ENCODE data around the gene HS6ST3. TPM values are rescaled to one million over a fixed set of nuclear protein-coding genes. Genes with fewer than 3 reads are reported as not detected.

The HS6ST3 gene
- total and polyA plus RNA-seq, 2 donors (not counting 1 experiment from before 2014, with no cell fraction given): not detected

DNA sequence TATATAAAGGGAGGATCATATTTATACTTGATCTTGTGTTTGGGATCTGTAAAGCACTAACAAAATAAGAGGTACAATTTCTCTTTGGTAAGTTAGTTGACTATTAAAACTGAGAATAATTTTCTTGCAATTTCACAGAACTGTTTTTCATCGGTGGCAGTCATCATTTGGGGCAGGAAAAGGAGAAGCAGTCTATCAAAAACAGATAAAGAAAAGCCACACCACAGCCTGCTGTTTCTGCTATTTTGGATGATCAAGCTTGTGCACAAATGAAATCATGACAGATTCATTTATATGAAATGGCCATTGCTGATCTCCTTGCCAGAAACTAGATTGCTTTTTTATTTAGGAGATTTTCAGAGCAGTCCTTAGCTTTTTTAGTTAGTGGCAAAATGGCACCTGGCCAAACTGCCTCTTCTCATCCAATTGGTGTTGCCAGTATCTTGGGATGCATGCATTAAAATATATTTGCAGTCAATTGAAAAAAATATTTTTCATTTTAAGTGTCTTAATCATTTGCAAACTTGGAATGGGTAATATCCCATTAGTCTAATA is 326.0 kb downstream of the HS6ST3 start:
- Histone ChIP-seq H2AFZ (ENCODE audit: low read length) (no peak overlapping the region), H3K4me2 (ENCODE audit: extremely low read depth, insufficient read depth, low read length) (no peak overlapping the region), H3K27me3 (ENCODE audit: control insufficient read depth, insufficient read depth, low read length) (no peaks in the 10 kb centered on the region), H3K36me3 (ENCODE audit: control insufficient read depth, insufficient read depth, low read length) (no peaks in the 10 kb centered on the region), H3K27ac (ENCODE audit: insufficient read depth, low read length) (no peak overlapping the region), H3K9me3 (ENCODE audit: control insufficient read depth, insufficient read depth, low read depth, low read length) (no peaks in the 10 kb centered on the region), H3K79me2 (ENCODE audit: control insufficient read depth, insufficient read depth, low read length) (no peaks in the 10 kb centered on the region), H4K20me1 (ENCODE audit: control insufficient read depth, extremely low read depth, insufficient read depth, low read length) (no peaks in the 10 kb centered on the region), H3K9ac (ENCODE audit: insufficient read depth, low read length) (no peak overlapping the region), H3K4me1 (ENCODE audit: control insufficient read depth, extremely low read depth, insufficient read depth, low read length) (no peaks in the 10 kb centered on the region), H3K4me3 (replicated peaks in 1 of 4; ENCODE audit: control extremely low read depth in 1 of 4, insufficient read depth in 1 of 4, low read depth in 3 of 4, low read length in 4 of 4) (no peak overlapping the region)
- no peak for DNase-seq (ENCODE audit: low read depth in 2 of 2)
- TF ChIP-seq EZH2 (IDR thresholded peaks at IDR 0.05; ENCODE audit: low read length, missing control alignments): no peak
- TF ChIP-seq, protein P1, sequence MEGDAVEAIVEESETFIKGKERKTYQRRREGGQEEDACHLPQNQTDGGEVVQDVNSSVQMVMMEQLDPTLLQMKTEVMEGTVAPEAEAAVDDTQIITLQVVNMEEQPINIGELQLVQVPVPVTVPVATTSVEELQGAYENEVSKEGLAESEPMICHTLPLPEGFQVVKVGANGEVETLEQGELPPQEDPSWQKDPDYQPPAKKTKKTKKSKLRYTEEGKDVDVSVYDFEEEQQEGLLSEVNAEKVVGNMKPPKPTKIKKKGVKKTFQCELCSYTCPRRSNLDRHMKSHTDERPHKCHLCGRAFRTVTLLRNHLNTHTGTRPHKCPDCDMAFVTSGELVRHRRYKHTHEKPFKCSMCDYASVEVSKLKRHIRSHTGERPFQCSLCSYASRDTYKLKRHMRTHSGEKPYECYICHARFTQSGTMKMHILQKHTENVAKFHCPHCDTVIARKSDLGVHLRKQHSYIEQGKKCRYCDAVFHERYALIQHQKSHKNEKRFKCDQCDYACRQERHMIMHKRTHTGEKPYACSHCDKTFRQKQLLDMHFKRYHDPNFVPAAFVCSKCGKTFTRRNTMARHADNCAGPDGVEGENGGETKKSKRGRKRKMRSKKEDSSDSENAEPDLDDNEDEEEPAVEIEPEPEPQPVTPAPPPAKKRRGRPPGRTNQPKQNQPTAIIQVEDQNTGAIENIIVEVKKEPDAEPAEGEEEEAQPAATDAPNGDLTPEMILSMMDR (conservative IDR thresholded peaks at IDR 0.05 in 1 of 2, IDR thresholded peaks at IDR 0.05 in 1 of 2; ENCODE audit: low read depth in 1 of 2, low read length in 2 of 2): no peak

DNA sequence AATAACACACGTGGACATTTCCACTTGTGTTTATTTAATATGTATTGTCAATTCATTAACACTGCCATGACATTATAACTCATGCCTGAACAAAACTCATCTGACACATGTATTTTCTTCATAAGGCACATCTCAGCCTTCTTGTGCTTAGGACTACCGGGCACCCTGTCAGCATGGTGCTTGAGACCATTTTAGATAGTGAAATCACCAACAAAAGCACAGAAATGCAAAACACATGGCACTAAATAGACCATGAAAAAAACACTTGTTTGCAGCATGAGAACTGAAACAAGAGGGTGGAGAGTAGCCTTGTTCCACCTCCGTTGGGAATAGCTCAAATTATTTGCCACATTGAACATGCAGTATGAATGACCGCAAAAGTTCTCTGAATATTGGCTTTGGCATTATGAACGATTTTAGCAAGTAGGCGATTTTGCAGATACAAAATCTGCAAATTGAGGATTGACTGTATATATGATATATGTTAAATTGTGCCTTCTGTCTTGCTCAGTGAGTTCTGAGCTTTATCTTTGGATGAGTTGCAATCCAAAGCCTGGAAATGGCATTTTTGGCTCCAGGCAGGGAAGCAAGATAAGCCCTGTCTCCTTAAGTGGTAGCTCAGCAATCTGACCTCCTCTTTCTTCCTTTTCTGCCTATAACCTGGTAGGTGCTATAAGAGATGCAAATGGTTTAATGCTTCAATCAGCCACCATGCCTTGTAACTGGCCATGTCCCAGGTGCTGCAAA is 328.2 kb downstream of the HS6ST3 start:
- TF ChIP-seq EZH2 (IDR thresholded peaks at IDR 0.05; ENCODE audit: low read length, missing control alignments): no peak
- TF ChIP-seq, protein P1 (conservative IDR thresholded peaks at IDR 0.05 in 1 of 2, IDR thresholded peaks at IDR 0.05 in 1 of 2; ENCODE audit: low read depth in 1 of 2, low read length in 2 of 2): no peak
- Histone ChIP-seq H3K4me1 (ENCODE audit: control insufficient read depth, extremely low read depth, insufficient read depth, low read length) (no peaks in the 10 kb centered on the region), H3K27ac (ENCODE audit: insufficient read depth, low read length) (no peak overlapping the region), H3K27me3 (ENCODE audit: control insufficient read depth, insufficient read depth, low read length) (no peaks in the 10 kb centered on the region), H4K20me1 (ENCODE audit: control insufficient read depth, extremely low read depth, insufficient read depth, low read length) (no peaks in the 10 kb centered on the region), H3K9ac (ENCODE audit: insufficient read depth, low read length) (no peak overlapping the region), H3K4me2 (ENCODE audit: extremely low read depth, insufficient read depth, low read length) (no peak overlapping the region), H3K79me2 (ENCODE audit: control insufficient read depth, insufficient read depth, low read length) (no peaks in the 10 kb centered on the region), H3K36me3 (ENCODE audit: control insufficient read depth, insufficient read depth, low read length) (no peaks in the 10 kb centered on the region), H2AFZ (ENCODE audit: low read length) (no peak overlapping the region), H3K4me3 (replicated peaks in 1 of 4; ENCODE audit: control extremely low read depth in 1 of 4, insufficient read depth in 1 of 4, low read depth in 3 of 4, low read length in 4 of 4) (no peak overlapping the region), H3K9me3 (ENCODE audit: control insufficient read depth, insufficient read depth, low read depth, low read length) (no peaks in the 10 kb centered on the region)
- no peak for DNase-seq (ENCODE audit: low read depth in 2 of 2)

DNA sequence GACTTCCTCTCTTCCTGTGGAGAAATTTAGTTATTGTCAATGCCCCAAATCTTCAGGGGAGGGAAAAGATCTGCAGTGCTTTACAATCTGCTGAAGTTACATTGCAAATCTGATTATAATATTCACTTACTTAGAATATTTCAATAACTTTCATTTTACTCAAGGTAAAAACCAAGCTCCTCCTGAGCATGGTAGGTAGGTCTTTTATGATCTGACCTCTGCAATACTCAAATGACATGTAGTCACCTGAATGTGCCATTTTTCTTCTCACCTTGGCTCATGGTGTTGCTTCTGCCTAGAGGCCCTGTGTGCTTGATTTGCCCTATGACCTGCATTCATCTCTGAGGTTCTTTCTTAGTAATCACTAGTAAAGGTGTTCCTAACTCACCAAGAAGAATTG is 331.4 kb downstream of the HS6ST3 start:
- DNase-seq (ENCODE audit: low read depth in 2 of 2): no peak
- TF ChIP-seq, protein P1 (conservative IDR thresholded peaks at IDR 0.05 in 1 of 2, IDR thresholded peaks at IDR 0.05 in 1 of 2; ENCODE audit: low read depth in 1 of 2, low read length in 2 of 2): no peak
- TF ChIP-seq EZH2 (IDR thresholded peaks at IDR 0.05; ENCODE audit: low read length, missing control alignments): no peak
- no peaks in the 10 kb centered on the region for H3K79me2 ChIP-seq (ENCODE audit: control insufficient read depth, insufficient read depth, low read length)
- no peak overlapping the region for H3K4me3 ChIP-seq (replicated peaks in 1 of 4; ENCODE audit: control extremely low read depth in 1 of 4, insufficient read depth in 1 of 4, low read depth in 3 of 4, low read length in 4 of 4)
- H3K36me3 ChIP-seq (ENCODE audit: control insufficient read depth, insufficient read depth, low read length): no peaks in the 10 kb centered on the region
- no peak overlapping the region for H3K9ac ChIP-seq (ENCODE audit: insufficient read depth, low read length)
- no peak overlapping the region for H3K27ac ChIP-seq (ENCODE audit: insufficient read depth, low read length)
- H3K4me2 ChIP-seq (ENCODE audit: extremely low read depth, insufficient read depth, low read length): no peak overlapping the region
- H3K4me1 ChIP-seq (ENCODE audit: control insufficient read depth, extremely low read depth, insufficient read depth, low read length): no peaks in the 10 kb centered on the region
- no peak overlapping the region for H2AFZ ChIP-seq (ENCODE audit: low read length)
- no peaks in the 10 kb centered on the region for H3K9me3 ChIP-seq (ENCODE audit: control insufficient read depth, insufficient read depth, low read depth, low read length)
- H4K20me1 ChIP-seq (ENCODE audit: control insufficient read depth, extremely low read depth, insufficient read depth, low read length): no peaks in the 10 kb centered on the region
- H3K27me3 ChIP-seq (ENCODE audit: control insufficient read depth, insufficient read depth, low read length): no peaks in the 10 kb centered on the region
